ENCODE measurements around the gene PRSS56.
A peak's percentile ranks its signal among the peaks of the same experiment; 100 is the strongest.

PRSS56 gene

DNA sequence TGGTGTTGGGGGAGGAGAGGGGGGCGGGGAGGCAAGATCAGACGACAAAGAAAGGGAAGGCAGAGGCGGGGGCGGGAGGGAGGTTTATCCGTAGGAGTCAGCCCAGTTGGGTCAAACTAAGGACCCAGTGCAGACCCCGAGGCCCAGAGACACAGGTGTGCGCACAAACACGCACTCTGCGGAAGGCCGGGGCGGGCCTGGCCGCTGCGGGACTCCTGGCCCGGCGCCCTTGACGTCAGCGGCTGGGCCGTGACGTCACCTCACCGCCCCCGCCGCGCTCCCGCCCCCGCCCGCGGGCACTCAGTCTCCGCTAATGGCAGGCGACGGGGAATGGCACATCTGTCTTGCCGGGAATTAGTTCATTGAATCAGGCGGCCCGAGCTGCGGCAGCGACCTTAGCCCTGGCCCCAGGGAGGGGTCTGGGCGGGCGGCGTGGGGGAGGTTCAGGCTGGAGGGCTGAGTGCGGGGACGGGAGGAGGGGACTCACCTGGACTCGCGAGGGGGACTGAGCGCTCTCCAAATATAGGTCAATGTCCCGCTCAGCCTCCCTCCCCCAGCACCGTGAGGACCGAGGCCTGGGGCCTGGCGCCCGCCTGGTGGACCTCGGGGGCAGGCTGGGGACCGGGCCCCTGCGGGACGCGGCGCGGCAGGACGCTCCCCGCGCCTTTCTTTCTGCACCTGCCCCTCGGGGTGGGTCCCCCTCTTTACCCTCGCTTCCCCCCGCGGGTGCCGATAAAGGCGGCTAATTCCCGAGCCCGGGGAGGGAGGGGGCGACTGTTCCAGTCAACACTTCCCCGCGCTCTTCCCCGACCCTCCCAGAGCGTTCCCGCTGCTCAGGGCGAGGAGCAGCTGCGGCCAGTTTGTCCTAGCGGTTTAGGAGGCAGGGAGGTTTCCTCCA, 17.0 kb upstream of the PRSS56 start:
- peak; percentile 86 for DNase-seq

GRCh38 chr2:232503809-232504323, 16.3 kb upstream of the PRSS56 start:
- no peak for DNase-seq

- DNase-seq, result peak; percentile 55
Measured at GRCh38 chr2:232504438-232504837, 15.8 kb upstream of the PRSS56 start.

DNA sequence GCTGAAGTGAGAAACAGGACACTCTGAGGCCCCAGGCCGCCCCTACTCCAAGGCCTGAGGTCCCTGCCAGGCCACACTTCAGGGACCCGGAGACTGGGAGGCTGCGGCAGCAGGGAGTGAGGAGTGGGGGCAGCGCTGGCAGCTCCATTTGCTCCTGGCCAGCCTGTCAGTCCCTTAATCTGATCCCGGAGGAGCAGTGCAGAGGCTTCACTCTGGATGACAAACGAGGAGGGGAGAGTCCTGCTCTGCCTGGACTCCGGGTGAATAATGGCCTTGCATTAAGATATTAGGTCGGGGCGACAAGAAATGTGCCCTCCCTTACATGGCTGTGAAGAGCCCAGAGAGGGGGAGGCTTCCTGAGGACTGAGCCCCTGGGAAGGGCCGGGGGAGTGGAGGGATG, 14.3 kb upstream of the PRSS56 start:
- peak; percentile 88 for DNase-seq

DNA sequence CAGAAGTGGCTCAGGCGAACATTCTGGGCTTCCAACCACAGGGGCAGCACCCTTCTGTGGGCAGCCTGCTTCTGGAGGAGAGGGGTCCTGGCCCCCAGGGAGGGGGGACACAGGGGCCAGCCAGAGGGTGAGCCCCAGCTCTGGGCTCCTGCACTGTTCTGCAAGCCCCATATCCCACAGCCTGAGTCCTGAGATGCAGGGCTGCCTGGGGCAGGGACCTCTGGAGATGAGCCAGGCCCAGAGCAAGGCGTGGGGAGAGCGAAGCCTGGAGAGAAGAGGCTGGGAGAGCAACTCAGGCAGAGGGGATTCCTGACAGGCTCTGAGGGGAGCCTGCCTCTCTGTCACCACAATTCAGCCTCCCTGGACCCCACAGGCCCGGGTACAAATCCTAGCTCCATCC, 13.5 kb upstream of the PRSS56 start:
- peak; percentile 41 for DNase-seq

DNA sequence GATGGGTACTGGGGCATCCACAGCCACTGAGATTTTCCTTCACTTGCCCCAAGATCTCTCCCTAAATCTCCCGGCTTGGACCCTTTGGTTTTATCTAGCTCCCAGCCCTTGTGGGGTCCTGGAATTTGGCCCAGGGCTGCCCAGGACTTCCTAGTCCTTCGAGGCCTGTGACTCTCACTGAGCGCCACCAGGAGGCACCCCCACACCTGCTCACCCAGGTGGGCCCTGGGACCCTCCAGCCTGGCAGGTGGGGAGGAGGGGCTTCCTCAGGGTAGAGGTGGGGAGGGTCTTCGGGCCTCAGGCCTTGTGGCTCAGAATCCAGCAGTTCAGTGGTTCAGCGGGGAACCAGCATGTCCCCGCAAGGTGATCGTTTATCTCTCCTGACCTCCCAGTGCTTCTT, 11.9 kb upstream of the PRSS56 start:
- DNase-seq, result no peak

GRCh38 chr2:232511336-232511890, 8.8 kb upstream of the PRSS56 start:
- DNase-seq, result peak; percentile 86

- DNase-seq, result peak; percentile 97
Measured at GRCh38 chr2:232512602-232513001, 7.6 kb upstream of the PRSS56 start.

GRCh38 chr2:232513353-232513752, 6.8 kb upstream of the PRSS56 start:
- peak; percentile 55 for DNase-seq

- DNase-seq, result no peak
Measured at GRCh38 chr2:232515639-232516038, 4.5 kb upstream of the PRSS56 start.

DNA sequence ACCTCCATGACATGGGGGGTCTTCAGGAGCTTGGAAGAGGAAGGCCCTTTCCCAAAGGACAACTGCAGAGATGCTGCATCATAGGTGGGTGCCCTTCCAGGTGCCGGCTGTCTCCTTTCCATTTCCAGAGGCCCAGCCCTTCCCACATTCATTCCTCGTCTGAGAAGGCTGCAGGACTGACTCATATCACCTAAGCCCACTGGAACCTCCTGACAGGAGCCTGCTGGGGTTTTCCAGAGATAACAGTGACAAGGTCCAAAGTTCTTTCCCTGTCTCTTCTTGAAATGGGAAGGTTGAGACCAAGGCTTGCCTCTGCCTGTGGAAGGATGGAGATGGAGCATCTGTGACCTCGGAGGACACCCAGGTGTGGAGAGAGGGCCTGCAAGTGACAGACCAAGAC, 3.6 kb upstream of the PRSS56 start:
- DNase-seq, result no peak

- DNase-seq, result no peak
Measured at GRCh38 chr2:232518844-232519243, 1.3 kb upstream of the PRSS56 start.

- DNase-seq, result no peak
Measured at GRCh38 chr2:232520489-232520888, 301 bp downstream of the PRSS56 start.

GRCh38 chr2:232521098-232521497, 910 bp downstream of the PRSS56 start:
- no peak for DNase-seq

DNA sequence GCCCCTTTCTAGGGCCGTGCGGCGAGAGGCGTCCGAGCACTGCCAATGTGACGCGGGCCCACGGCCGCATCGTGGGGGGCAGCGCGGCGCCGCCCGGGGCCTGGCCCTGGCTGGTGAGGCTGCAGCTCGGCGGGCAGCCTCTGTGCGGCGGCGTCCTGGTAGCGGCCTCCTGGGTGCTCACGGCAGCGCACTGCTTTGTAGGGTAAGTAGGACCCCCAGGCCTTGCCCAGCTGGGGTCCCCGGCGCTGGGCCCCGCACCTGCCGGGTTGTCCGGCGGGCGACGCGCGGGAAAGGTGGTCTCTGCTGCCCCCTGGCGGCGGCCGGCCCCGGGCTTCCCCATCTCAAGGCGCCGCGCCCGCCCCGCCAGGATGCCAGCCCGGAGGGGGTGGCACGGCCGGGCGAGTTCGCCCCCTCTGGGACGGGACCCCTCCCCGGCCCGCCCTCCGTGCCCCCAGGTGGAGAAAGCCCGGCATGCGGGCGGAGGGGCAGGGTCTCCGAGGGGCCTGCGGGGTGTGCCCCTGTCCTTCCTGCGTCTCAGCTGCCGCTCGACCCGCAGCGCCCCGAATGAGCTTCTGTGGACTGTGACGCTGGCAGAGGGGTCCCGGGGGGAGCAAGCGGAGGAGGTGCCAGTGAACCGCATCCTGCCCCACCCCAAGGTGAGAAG, 1.9 kb downstream of the PRSS56 start:
- DNase-seq, result peak; percentile 66

DNA sequence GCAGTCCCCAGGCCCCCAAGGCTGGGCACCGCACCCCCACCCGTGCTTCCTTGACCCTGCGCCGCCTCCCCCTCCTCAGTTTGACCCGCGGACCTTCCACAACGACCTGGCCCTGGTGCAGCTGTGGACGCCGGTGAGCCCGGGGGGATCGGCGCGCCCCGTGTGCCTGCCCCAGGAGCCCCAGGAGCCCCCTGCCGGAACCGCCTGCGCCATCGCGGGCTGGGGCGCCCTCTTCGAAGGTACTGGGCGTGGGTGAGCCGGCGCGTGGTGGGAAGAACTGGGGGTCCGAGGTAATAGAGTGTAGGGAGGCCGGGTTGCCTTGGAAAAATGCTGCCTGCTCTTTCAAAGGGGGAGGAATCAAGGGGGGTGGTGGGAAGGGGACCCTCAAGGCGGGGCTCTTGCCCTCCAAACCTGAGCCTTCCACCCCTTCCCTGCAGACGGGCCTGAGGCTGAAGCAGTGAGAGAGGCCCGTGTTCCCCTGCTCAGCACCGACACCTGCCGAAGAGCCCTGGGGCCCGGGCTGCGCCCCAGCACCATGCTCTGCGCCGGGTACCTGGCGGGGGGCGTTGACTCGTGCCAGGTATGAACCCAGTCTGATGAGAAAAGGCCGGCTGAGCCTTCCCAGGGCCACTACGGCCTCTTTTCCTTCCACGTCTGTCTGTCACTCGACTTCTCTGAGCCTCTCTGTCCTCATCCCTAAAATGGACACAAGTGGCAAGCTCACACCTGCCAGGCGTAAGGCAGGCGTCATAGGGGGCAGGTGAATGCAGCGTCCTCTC, 2.6 kb downstream of the PRSS56 start:
- DNase-seq, result no peak

- no peak for DNase-seq
Measured at GRCh38 chr2:232523402-232523681, 3.2 kb downstream of the PRSS56 start.

DNA sequence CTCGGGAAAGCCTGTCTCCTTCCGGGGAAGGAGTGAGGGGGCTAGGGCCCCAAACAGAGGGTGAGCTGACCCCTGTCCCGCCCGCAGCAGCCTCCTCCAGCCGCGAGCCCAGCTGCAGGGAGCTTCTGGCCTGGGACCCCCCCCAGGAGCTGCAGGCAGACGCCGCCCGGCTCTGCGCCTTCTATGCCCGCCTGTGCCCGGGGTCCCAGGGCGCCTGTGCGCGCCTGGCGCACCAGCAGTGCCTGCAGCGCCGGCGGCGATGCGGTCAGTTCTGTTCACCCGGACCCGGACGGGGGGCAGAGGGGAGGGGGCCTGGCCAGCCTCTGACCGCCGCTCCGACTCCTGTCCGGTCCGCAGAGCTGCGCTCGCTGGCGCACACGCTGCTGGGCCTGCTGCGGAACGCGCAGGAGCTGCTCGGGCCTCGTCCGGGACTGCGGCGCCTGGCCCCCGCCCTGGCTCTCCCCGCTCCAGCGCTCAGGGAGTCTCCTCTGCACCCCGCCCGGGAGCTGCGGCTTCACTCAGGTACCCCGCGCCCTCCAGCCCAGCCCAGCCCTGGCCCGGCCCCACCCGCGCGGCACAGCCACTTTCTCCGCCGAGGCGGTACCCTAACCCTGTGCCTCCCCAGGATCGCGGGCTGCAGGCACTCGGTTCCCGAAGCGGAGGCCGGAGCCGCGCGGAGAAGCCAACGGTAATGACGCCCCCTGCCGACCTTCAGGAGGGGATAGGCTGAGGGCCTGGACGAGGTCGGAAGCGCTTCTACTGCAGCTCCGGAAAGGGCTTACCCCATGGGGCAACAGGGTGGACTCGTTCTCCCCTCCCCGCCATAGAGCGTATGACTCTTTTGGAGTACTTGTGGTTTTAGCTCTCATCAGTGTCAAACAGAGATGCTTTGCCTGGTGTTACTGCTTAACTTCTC, 3.8 kb downstream of the PRSS56 start:
- DNase-seq, result no peak

DNA sequence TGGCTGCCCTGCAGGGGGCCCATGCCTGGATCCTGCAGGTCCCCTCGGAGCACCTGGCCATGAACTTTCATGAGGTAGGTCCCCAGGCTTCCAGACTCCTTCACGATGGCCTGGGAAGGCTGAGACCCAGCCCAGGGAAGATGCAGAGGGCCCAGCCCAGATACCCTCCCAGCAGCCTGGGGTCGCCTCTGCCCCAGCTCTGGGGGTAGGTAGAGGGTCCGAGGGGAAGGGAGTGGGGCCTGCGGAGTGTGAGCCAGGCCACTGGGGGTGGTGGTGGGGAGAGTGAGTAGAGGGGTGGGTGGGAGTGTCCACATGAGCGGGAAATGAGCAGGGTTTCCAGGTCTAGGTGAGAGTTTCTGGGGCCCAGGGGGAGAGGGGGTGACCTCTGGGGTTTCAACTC, 4.6 kb downstream of the PRSS56 start:
- DNase-seq, result no peak

- DNase-seq, result no peak
Measured at GRCh38 chr2:232525199-232525598, 5.0 kb downstream of the PRSS56 start.

DNA sequence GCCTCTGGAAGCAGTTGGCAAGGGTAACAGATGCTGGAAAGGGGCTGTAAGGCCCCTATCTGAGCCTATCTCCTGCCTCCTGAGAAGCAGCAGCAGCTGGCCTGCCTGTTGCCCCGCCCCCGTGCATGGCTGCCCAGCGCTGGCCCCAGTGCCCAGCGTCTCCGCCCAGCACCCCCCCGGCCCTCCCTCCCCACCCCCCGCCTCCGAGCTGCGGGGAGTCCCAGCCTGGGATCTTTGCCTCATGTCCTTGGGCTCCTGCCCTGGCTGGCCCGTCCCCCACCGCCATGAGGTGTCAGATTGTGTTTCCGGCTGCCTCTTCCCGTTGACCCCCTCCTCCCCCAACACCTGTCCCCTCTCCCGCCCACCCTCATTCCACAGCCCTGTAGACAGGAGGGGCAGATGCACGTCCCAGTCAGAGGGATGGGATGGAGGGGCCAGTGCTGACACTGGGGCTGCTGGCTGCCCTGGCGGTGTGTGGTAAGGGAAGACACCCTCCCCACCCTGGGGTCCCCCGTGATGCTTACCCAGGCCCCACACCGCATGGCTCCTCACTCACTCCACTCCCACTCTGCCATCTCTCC, 5.7 kb downstream of the PRSS56 start, which contains the start of gene CHRND:
Gene CHRND (plus strand): TSS at position 370 of the 581 bp plus-strand sequence. CDS start 56 bp downstream, at position 426.
- DNase-seq, result peak; percentile 97
